HL-60 (cell line): ENCODE measurements around the gene MS4A5.
"Not testable (repeated sequence)": the region's sequence is repeated elsewhere in the genome, so short reads cannot be mapped to it uniquely, and the experiment has no call there.

ENCODE experiments used
- DNase-seq, 2 experiments: peaks; one replicate each; pipeline ENCODE4 v3.0.0-alpha.2; 2010 to 2020; ENCODE audit warnings: low read depth in 1 of 2, low spot score in 1 of 2
- H3K27ac ChIP-seq: fragments of 250-450 bp; sonication (Bioruptor Pico); replicated peaks from 2 replicates; pipeline ENCODE4 v1.5.1; 2020; ENCODE audit warnings: mild to moderate bottlenecking, moderate library complexity
- H3K27me3 ChIP-seq: fragments of 250-450 bp; sonication (Bioruptor Pico); 2 replicates; pipeline ENCODE4 v1.5.1; 2021; ENCODE audit warnings: mild to moderate bottlenecking, moderate library complexity; ENCODE audit not compliant: insufficient read depth, poor library complexity, severe bottlenecking
- H3K4me3 ChIP-seq: replicated peaks from 2 replicates; pipeline ENCODE4 v1.5.1; 2011; ENCODE audit warnings: mild to moderate bottlenecking, control low read depth, low read length; ENCODE audit not compliant: insufficient read depth
- GABPA ChIP-seq: IDR thresholded peaks from 2 replicates; pipeline ENCODE4 v1.6.1; 2012; ENCODE audit warnings: low read depth
- POLR2AphosphoS5 ChIP-seq: IDR thresholded peaks from 2 replicates; pipeline ENCODE4 v1.6.1; 2012; ENCODE audit warnings: low read depth
- SPI1 ChIP-seq: IDR thresholded peaks from 2 replicates; pipeline ENCODE4 v1.6.1; 2012; ENCODE audit warnings: low read depth, mild to moderate bottlenecking, borderline replicate concordance
- TF ChIP-seq, protein P1 (sequence below): IDR thresholded peaks from one replicate; pipeline ENCODE4 v1.5.1; 2011; ENCODE audit warnings: low read length, control low read depth, inconsistent platforms; ENCODE audit not compliant: insufficient read depth
- TF ChIP-seq, protein P2 (sequence below): IDR thresholded peaks from 2 replicates; pipeline ENCODE4 v1.6.1; 2012; ENCODE audit warnings: low read depth; ENCODE audit not compliant: insufficient replicate concordance

Gene MS4A5

DNA sequence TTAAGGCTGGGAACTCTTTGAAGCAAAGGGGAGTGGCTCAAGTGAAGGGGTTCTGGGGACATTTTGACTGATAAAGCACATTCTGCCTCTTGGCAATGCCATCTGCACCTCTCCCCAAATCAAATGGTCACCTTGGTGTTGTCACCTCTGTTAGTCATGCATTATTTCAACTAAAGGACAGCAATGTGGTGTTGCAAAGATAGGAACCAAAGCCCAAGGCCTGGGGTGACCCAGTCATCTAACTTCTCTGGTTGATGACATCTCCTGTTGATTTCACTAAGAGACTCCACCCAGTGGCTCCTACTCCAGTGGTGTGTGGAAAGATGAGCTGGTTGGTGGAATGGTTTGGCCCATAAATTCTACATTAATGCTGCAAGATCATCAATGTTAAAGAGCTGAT lies 18.5 kb downstream of the MS4A5 start:
- H3K4me3 ChIP-seq = no peak overlapping the region
- no peak overlapping the region for H3K27ac ChIP-seq
- no peaks in the 10 kb centered on the region for H3K27me3 ChIP-seq
- TF ChIP-seq, protein P1, sequence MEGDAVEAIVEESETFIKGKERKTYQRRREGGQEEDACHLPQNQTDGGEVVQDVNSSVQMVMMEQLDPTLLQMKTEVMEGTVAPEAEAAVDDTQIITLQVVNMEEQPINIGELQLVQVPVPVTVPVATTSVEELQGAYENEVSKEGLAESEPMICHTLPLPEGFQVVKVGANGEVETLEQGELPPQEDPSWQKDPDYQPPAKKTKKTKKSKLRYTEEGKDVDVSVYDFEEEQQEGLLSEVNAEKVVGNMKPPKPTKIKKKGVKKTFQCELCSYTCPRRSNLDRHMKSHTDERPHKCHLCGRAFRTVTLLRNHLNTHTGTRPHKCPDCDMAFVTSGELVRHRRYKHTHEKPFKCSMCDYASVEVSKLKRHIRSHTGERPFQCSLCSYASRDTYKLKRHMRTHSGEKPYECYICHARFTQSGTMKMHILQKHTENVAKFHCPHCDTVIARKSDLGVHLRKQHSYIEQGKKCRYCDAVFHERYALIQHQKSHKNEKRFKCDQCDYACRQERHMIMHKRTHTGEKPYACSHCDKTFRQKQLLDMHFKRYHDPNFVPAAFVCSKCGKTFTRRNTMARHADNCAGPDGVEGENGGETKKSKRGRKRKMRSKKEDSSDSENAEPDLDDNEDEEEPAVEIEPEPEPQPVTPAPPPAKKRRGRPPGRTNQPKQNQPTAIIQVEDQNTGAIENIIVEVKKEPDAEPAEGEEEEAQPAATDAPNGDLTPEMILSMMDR = no peak
- no peak for TF ChIP-seq SPI1
- no peak for DNase-seq

DNA sequence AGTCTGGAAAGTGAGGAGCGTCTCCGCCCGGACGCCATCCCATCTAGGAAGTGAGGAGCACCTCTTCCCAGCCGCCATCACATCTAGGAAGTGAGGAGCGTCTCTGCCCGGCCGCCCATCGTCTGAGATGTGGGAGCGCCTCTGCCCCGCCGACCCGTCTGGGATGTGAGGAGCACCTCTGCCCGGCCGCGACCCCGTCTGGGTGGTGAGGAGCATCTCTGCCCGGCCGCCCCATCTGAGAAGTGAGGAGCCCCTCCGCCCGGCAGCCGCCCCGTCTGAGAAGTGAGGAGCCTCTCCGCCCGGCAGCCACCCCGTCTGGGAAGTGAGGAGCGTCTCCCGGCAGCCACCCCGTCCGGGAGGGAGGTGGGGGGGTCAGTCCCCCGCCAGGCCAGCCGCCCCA lies 21.8 kb downstream of the MS4A5 start:
- DNase-seq, H3K27me3 ChIP-seq, H3K27ac ChIP-seq, H3K4me3 ChIP-seq: not testable (repeated sequence)

DNA sequence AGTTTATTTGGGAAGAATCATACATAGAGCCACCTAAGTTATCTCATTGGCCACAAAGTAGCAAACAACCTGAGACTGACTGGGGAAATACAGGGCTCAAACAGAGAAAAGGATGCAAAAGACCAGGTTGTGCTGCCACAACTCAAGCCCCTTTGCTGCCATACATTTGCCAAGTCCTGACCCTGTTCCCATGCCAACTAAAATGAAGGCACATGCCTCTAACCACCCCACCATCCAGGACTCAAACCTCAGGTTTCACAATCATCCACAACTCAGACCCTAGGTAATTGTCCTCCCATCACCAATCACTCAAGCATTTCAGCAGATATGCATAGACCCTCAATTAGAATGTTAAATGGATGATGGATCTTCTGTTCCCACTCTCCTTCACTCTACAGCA lies 24.8 kb downstream of the MS4A5 start:
- TF ChIP-seq SPI1 (no peak), POLR2AphosphoS5 (no peak), GABPA (no peak)
- TF ChIP-seq, protein P1 = no peak
- TF ChIP-seq, protein P2, sequence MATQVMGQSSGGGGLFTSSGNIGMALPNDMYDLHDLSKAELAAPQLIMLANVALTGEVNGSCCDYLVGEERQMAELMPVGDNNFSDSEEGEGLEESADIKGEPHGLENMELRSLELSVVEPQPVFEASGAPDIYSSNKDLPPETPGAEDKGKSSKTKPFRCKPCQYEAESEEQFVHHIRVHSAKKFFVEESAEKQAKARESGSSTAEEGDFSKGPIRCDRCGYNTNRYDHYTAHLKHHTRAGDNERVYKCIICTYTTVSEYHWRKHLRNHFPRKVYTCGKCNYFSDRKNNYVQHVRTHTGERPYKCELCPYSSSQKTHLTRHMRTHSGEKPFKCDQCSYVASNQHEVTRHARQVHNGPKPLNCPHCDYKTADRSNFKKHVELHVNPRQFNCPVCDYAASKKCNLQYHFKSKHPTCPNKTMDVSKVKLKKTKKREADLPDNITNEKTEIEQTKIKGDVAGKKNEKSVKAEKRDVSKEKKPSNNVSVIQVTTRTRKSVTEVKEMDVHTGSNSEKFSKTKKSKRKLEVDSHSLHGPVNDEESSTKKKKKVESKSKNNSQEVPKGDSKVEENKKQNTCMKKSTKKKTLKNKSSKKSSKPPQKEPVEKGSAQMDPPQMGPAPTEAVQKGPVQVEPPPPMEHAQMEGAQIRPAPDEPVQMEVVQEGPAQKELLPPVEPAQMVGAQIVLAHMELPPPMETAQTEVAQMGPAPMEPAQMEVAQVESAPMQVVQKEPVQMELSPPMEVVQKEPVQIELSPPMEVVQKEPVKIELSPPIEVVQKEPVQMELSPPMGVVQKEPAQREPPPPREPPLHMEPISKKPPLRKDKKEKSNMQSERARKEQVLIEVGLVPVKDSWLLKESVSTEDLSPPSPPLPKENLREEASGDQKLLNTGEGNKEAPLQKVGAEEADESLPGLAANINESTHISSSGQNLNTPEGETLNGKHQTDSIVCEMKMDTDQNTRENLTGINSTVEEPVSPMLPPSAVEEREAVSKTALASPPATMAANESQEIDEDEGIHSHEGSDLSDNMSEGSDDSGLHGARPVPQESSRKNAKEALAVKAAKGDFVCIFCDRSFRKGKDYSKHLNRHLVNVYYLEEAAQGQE = no peak
- Histone ChIP-seq H3K27ac (no peak overlapping the region), H3K4me3 (no peak overlapping the region), H3K27me3 (no peaks in the 10 kb centered on the region)
- no peak for DNase-seq

DNA sequence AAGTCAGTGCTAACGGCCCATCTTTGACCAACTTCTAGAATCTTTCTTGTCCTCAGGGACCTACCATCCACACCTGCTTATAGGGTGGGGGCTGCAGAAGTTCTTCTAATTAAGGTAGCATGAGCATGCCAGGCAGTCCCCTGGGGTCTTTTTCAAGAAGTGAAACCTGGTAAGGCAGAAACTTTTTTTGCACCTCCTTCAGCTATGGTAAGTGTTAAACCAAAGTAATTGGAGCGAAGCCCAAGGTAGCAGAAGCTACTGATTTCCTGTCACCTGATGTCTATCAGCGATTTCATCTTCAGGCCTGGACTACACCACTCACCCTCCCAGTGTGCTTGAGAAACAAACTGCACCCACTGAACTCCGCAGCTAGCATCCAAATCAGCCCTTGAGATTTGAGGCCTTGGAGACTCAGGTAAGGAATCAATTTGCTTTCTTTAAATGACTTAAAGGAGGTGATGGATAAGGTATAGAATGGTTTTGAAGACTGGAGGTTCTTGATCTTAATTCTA lies 26.2 kb downstream of the MS4A5 start, which contains the start of gene MS4A1:
Gene MS4A1, plus strand, starts transcription at position 317 of the 512 bp plus-strand sequence. CDS start 6,528 bp downstream, outside the sequence.
- TF ChIP-seq SPI1 (no peak), GABPA (no peak), POLR2AphosphoS5 (no peak)
- TF ChIP-seq, protein P2 = no peak
- TF ChIP-seq, protein P1 = no peak
- H3K4me3 ChIP-seq = no peak within 1 kb of the TSS
- no peak for DNase-seq
- no peak within 1 kb of the TSS for H3K27ac ChIP-seq
- no peaks in the 10 kb centered on the region for H3K27me3 ChIP-seq
